ENCODE results near the gene LRRC32.

- TF ChIP-seq CTCF (IDR thresholded peaks at IDR 0.05) (no peak), REST (IDR thresholded peaks at IDR 0.05; ENCODE audit: insufficient read depth in 1 of 2, low read depth in 2 of 2, low read length in 1 of 2) (no peak), SIN3A (IDR thresholded peaks at IDR 0.05; ENCODE audit: borderline replicate concordance, insufficient read depth, low read depth, low read length) (no peak), TCF7L2 (IDR thresholded peaks at IDR 0.05; ENCODE audit: low read depth, low read length) (no peak), POLR2AphosphoS5 (IDR thresholded peaks at IDR 0.05; ENCODE audit: low read depth, low read length) (no peak)
Measured at GRCh38 chr11:76716268-76716667, 45.7 kb upstream of the LRRC32 start.

Measured in Panc1 (cell line).